ENCODE results near the gene SUMF1.

GRCh38 chr3:4351872-4352271 lies 115.2 kb downstream of the SUMF1 start:
- TF ChIP-seq CTCF (optimal IDR thresholded peaks at IDR 0.05 in 1 of 3, IDR thresholded peaks at IDR 0.05 in 1 of 3, conservative IDR thresholded peaks at IDR 0.05 in 1 of 3; ENCODE audit: extremely low read depth in 1 of 3, insufficient read depth in 2 of 3, low read length in 3 of 3): no peak
- no peak for TF ChIP-seq EZH2 (IDR thresholded peaks at IDR 0.05; ENCODE audit: low read length)

Data from keratinocyte (primary cell).